Trophoblast cell (in vitro differentiated cells and primary cell): ENCODE measurements around the gene KCNJ1.

Source experiments
- DNase-seq, 2 donors: peaks; one replicate each; pipeline ENCODE4 v3.0.0-alpha.2; 2016
- H2AFZ ChIP-seq: 2 replicates; pipeline ENCODE4 v1.6.1; 2013; ENCODE audit warnings: low read length, moderate library complexity, mild to moderate bottlenecking; ENCODE audit not compliant: insufficient read depth, poor library complexity
- H2AK5ac ChIP-seq: 2 replicates; pipeline ENCODE4 v1.6.1; 2013; ENCODE audit warnings: mild to moderate bottlenecking, low read length
- H2BK120ac ChIP-seq: 2 replicates; pipeline ENCODE4 v1.6.1; 2013; ENCODE audit warnings: low read length, mild to moderate bottlenecking, moderate library complexity; ENCODE audit not compliant: insufficient read depth, poor library complexity
- H2BK12ac ChIP-seq: 2 replicates; pipeline ENCODE4 v1.6.1; 2013; ENCODE audit warnings: mild to moderate bottlenecking, low read length, moderate library complexity
- H2BK5ac ChIP-seq: 2 replicates; pipeline ENCODE4 v1.6.1; 2013; ENCODE audit warnings: low read length, low read depth, moderate library complexity, mild to moderate bottlenecking; ENCODE audit not compliant: poor library complexity
- H3K14ac ChIP-seq: 2 replicates; pipeline ENCODE4 v1.6.1; 2013; ENCODE audit warnings: mild to moderate bottlenecking, low read length
- H3K18ac ChIP-seq: 2 replicates; pipeline ENCODE4 v1.6.1; 2013; ENCODE audit warnings: mild to moderate bottlenecking, low read length
- H3K23ac ChIP-seq: 2 replicates; pipeline ENCODE4 v1.6.1; 2013; ENCODE audit warnings: low read length
- H3K27ac ChIP-seq: 2 replicates; pipeline ENCODE4 v1.5.1; 2013; ENCODE audit warnings: low read depth, mild to moderate bottlenecking, inconsistent platforms, low read length, moderate library complexity
- H3K27me3 ChIP-seq: 2 replicates; pipeline ENCODE4 v1.6.1; 2013; ENCODE audit warnings: inconsistent platforms, mild to moderate bottlenecking, low read length, moderate library complexity; ENCODE audit not compliant: insufficient read depth
- H3K36me3 ChIP-seq, 2 experiments: 1 replicate in 1 of 2; 2 replicates in 1 of 2; pipeline ENCODE4 v1.6.1; 2013; ENCODE audit warnings: low read length in 2 of 2, mild to moderate bottlenecking in 2 of 2, moderate library complexity in 1 of 2; ENCODE audit not compliant: insufficient read depth in 2 of 2, control insufficient read depth in 1 of 2
- H3K4ac ChIP-seq: 2 replicates; pipeline ENCODE4 v1.6.1; 2013; ENCODE audit warnings: low read depth, mild to moderate bottlenecking, low read length, moderate library complexity
- H3K4me1 ChIP-seq, 2 experiments: 1 replicate in 1 of 2; 2 replicates in 1 of 2; pipeline ENCODE4 v1.6.1; 2013; ENCODE audit warnings: low read length in 2 of 2, mild to moderate bottlenecking in 2 of 2, moderate library complexity in 1 of 2; ENCODE audit not compliant: insufficient read depth in 2 of 2, control insufficient read depth in 1 of 2
- H3K4me2 ChIP-seq: 2 replicates; pipeline ENCODE4 v1.6.1; 2013; ENCODE audit warnings: inconsistent platforms, mild to moderate bottlenecking, low read length, moderate library complexity
- H3K4me3 ChIP-seq: 2 replicates; pipeline ENCODE4 v1.5.1; 2013; ENCODE audit warnings: mild to moderate bottlenecking, low read depth, low read length, inconsistent platforms
- H3K79me1 ChIP-seq: one replicate; pipeline ENCODE4 v1.6.1; 2013; ENCODE audit warnings: low read length
- H3K79me2 ChIP-seq: 2 replicates; pipeline ENCODE4 v1.6.1; 2013; ENCODE audit warnings: low read length, mild to moderate bottlenecking; ENCODE audit not compliant: control insufficient read depth, insufficient read depth, poor library complexity
- H3K9ac ChIP-seq: 2 replicates; pipeline ENCODE4 v1.6.1; 2013; ENCODE audit warnings: mild to moderate bottlenecking, low read length
- H3K9me3 ChIP-seq: 2 replicates; pipeline ENCODE4 v1.6.1; 2013; ENCODE audit warnings: low read depth, mild to moderate bottlenecking, control low read depth, inconsistent platforms, low read length; ENCODE audit not compliant: insufficient read depth
- H4K12ac ChIP-seq: 2 replicates; pipeline ENCODE4 v1.6.1; 2013; ENCODE audit warnings: low read depth, mild to moderate bottlenecking, low read length, moderate library complexity
- H4K8ac ChIP-seq: 2 replicates; pipeline ENCODE4 v1.6.1; 2013; ENCODE audit warnings: low read depth, mild to moderate bottlenecking, low read length, moderate library complexity
- H4K91ac ChIP-seq: one replicate; pipeline ENCODE4 v1.6.1; 2013; ENCODE audit warnings: low read depth, mild to moderate bottlenecking, low read length, moderate library complexity
- WGBS: extraction: QIAGEN DNeasy Blood & Tissue Kit; methylation state at CpG from one replicate; pipeline ENCODE4 v1.1.7; 2013; ENCODE audit warnings: missing lambda C conversion rate; ENCODE audit not compliant: insufficient read length, insufficient coverage; ENCODE audit errors: extremely low coverage; 5-methylcytosine and 5-hydroxymethylcytosine counted together

Gene KCNJ1

DNA sequence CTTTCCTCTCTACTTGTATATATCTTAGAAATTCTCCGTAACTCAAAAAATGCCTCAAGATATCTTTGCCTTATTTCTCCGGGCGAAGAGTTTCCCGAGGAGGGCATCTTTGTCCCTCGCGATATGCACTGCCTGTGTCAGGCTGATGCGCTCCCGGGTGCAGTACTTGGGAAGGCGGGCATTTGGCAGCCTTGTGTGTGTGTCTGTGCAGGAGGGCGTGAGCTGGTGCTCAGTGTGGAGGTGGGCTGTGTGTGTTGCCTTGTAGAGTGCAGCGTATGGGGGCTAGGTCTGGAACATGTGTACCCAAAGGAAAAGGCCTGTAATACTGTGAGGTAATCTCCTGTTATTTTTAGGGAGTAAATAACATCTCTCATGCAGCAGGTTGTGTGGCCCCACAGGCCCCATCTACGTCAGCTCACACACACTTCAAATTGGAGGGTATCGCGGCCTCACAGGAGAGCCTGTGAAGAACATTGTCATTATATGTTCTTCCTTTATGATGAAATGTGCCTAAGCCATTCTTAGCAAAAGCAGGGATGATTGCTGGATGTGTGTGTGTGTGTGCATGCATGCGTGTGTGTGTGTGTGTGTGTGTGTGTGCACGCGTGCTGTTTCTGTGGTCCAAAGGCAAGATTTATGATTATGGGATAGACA is 77.5 kb downstream of the KCNJ1 start:
- WGBS: no CpG with 5 or more reads among the region's 17 CpGs
- H2BK5ac ChIP-seq: no peak overlapping the region
- peak overlapping the region; percentile 31 for H3K4me3 ChIP-seq
- no peak overlapping the region for H4K8ac ChIP-seq
- H2AK5ac ChIP-seq: no peak overlapping the region
- H4K91ac ChIP-seq: peak overlapping the region; percentile 58
- H2BK120ac ChIP-seq: peak overlapping the region; percentile 3
- no peaks in the 10 kb centered on the region for H3K36me3 ChIP-seq
- H3K4me2 ChIP-seq: no peak overlapping the region
- peak overlapping the region; percentile 46 for H2BK12ac ChIP-seq
- H4K12ac ChIP-seq: no peak overlapping the region
- no peak overlapping the region for H3K4ac ChIP-seq
- H3K27me3 ChIP-seq: no peaks in the 10 kb centered on the region
- no peaks in the 10 kb centered on the region for H3K79me2 ChIP-seq
- no peak overlapping the region for H3K18ac ChIP-seq
- peaks cover 2% of the 10 kb centered on the region for H3K9me3 ChIP-seq
- H2AFZ ChIP-seq: no peak overlapping the region
- H3K27ac ChIP-seq: no peak overlapping the region
- no peak for DNase-seq
- peak overlapping the region; percentile 7 for H3K14ac ChIP-seq
- H3K79me1 ChIP-seq: peaks cover 2% of the 10 kb centered on the region
- H3K9ac ChIP-seq: no peak overlapping the region
- no peak overlapping the region for H3K23ac ChIP-seq
- peaks cover 4 to 7% of the 10 kb centered on the region in 2 experiments for H3K4me1 ChIP-seq
